ENCODE results near the gene KLHL5.

DNA sequence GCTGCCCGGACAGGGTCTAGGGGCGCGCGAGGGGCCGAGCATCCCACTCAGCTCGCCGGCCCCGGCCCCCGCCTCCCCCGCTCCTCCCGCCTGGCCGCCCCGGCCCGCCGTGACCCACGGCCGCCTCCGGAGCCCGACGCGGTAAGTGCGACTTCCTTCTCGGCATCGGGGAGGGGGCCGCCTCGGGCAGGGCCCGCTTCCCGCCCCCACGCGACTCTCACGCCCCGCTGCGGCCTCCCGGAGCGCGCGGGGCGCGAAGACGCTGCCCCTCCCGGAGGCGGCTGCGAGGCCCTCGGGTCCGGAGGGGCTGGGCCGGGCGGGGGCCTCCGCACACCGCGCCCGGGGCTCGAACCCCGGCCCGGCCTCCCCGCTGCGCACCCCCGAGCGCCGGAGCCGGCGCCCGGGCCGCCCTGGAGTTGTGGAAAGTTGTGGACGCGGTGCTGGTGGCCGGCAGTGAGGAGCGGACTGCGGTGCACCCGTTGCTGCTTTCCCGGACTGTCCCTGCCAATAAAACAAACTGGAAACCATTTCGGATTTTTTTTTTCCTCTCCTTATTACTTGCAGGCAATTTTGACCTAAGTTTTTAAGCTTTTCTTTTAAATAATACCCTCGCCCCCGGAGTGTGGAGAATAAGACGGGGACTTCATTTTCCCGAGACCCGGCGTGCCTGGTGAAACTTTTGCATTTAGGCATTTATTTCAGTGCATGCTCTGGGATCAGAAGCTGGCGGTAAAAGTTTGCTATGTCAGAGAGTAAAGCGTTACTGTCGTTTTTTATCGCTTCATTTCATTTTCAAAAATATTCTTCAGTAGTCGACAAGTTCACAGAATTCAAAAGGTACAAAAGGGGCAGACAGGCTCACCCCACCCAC, 16.8 kb upstream of the KLHL5 start:
- no peak for TF ChIP-seq SUZ12 (IDR thresholded peaks at IDR 0.05; ENCODE audit: extremely low read depth, insufficient read depth, insufficient read length)
- TF ChIP-seq YY1 (IDR thresholded peaks at IDR 0.05; ENCODE audit: insufficient read depth, insufficient read length): no peak

Measured in NT2/D1 (cell line).